ENCODE data around the gene DSCAML1. TPM values are rescaled to one million over a fixed set of nuclear protein-coding genes. Genes with fewer than 3 reads are reported as not detected.

Gene DSCAML1
- total RNA-seq, 2 experiments from 2014 or later, result not detected

- Histone ChIP-seq H3K9me3 (ENCODE audit: low read length) (no peaks in the 10 kb centered on the region), H3K36me3 (ENCODE audit: insufficient read depth, low read length) (no peaks in the 10 kb centered on the region), H3K27ac (ENCODE audit: low read depth, low read length, poor library complexity, severe bottlenecking) (no peak overlapping the region), H3K79me2 (ENCODE audit: insufficient read depth, low read depth, low read length) (no peaks in the 10 kb centered on the region), H4K20me1 (ENCODE audit: insufficient read depth, low read length) (no peaks in the 10 kb centered on the region), H2AFZ (ENCODE audit: low read length) (no peak overlapping the region), H3K4me3 (ENCODE audit: low read depth, low read length, poor library complexity, severe bottlenecking) (no peak overlapping the region), H3K4me1 (ENCODE audit: insufficient read depth, low read length, poor library complexity, severe bottlenecking) (no peaks in the 10 kb centered on the region), H3K9me2 (ENCODE audit: insufficient read depth, low read length) (no peaks in the 10 kb centered on the region), H3K4me2 (ENCODE audit: low read length) (no peak overlapping the region)
- CTCF ChIA-PET (ENCODE audit: unreplicated experiment), result no interaction called here
- intact Hi-C loops (cut with micrococcal nuclease; ENCODE audit: unreplicated experiment), result no loop called here
- TF ChIP-seq EZH2phosphoT487 (IDR thresholded peaks at IDR 0.05; ENCODE audit: borderline replicate concordance, low read depth, low read length), result no peak
- TF ChIP-seq, protein P1, sequence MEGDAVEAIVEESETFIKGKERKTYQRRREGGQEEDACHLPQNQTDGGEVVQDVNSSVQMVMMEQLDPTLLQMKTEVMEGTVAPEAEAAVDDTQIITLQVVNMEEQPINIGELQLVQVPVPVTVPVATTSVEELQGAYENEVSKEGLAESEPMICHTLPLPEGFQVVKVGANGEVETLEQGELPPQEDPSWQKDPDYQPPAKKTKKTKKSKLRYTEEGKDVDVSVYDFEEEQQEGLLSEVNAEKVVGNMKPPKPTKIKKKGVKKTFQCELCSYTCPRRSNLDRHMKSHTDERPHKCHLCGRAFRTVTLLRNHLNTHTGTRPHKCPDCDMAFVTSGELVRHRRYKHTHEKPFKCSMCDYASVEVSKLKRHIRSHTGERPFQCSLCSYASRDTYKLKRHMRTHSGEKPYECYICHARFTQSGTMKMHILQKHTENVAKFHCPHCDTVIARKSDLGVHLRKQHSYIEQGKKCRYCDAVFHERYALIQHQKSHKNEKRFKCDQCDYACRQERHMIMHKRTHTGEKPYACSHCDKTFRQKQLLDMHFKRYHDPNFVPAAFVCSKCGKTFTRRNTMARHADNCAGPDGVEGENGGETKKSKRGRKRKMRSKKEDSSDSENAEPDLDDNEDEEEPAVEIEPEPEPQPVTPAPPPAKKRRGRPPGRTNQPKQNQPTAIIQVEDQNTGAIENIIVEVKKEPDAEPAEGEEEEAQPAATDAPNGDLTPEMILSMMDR (conservative IDR thresholded peaks at IDR 0.05; ENCODE audit: low read length), result no peak
- POLR2A ChIA-PET, result no interaction called here
- DNase-seq (ENCODE audit: low spot score), result no peak
- no TSS peak for BruUV-seq (replicated peaks)
These were observed 294.3 kb downstream of the DSCAML1 start for GRCh38 chr11:117502779-117503100.

DNA sequence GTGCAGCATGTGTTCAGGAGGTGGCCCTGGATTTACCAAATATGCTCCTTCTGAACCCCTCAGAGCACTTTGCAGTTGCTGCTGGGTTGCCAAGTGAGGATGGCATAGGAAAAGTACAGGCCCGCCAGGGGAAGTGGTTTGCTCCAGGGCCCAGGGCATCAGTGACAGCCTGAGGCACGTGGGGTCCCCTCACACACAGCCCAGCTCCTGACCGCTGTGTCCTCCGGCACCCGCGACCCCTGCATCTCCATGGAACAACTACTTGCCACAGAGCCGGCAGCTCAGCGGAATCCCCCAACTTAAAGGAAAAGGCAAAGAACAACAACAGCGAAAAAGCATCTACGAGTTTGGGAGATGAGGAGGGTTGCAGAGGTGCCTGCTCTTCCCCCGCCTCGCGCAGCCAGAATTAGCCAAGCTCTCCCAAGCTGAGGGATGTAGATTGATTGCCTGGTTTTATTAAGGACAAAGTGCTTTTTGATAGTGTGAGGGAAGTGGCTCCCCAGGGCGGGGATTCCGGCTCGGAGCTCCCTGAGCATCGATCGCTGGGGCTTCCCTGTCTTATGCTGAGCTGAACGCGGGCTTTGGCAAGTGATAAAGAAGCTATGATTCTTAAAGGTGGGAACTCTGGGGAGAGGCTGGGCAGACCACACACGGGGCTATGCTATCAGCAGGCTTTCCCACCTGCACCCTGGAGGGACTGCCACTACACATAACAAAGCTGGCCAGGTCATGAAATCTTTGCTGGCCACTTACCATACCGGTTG is 294.8 kb downstream of the DSCAML1 start:
- intact Hi-C loops (cut with micrococcal nuclease; ENCODE audit: unreplicated experiment), result no loop called here
- Histone ChIP-seq H3K9me2 (ENCODE audit: insufficient read depth, low read length) (no peaks in the 10 kb centered on the region), H3K79me2 (ENCODE audit: insufficient read depth, low read depth, low read length) (no peaks in the 10 kb centered on the region), H3K4me3 (ENCODE audit: low read depth, low read length, poor library complexity, severe bottlenecking) (no peak overlapping the region), H4K20me1 (ENCODE audit: insufficient read depth, low read length) (no peaks in the 10 kb centered on the region), H3K27ac (ENCODE audit: low read depth, low read length, poor library complexity, severe bottlenecking) (no peak overlapping the region), H3K4me2 (ENCODE audit: low read length) (no peak overlapping the region), H3K36me3 (ENCODE audit: insufficient read depth, low read length) (no peaks in the 10 kb centered on the region), H3K9me3 (ENCODE audit: low read length) (no peaks in the 10 kb centered on the region), H2AFZ (ENCODE audit: low read length) (no peak overlapping the region), H3K4me1 (ENCODE audit: insufficient read depth, low read length, poor library complexity, severe bottlenecking) (no peaks in the 10 kb centered on the region)
- DNase-seq (ENCODE audit: low spot score), result no peak
- POLR2A ChIA-PET, result no interaction called here
- CTCF ChIA-PET (ENCODE audit: unreplicated experiment), result no interaction called here
- BruUV-seq (replicated peaks), result no TSS peak
- no peak for TF ChIP-seq EZH2phosphoT487 (IDR thresholded peaks at IDR 0.05; ENCODE audit: borderline replicate concordance, low read depth, low read length)
- TF ChIP-seq, protein P1 (conservative IDR thresholded peaks at IDR 0.05; ENCODE audit: low read length), result no peak

DNA sequence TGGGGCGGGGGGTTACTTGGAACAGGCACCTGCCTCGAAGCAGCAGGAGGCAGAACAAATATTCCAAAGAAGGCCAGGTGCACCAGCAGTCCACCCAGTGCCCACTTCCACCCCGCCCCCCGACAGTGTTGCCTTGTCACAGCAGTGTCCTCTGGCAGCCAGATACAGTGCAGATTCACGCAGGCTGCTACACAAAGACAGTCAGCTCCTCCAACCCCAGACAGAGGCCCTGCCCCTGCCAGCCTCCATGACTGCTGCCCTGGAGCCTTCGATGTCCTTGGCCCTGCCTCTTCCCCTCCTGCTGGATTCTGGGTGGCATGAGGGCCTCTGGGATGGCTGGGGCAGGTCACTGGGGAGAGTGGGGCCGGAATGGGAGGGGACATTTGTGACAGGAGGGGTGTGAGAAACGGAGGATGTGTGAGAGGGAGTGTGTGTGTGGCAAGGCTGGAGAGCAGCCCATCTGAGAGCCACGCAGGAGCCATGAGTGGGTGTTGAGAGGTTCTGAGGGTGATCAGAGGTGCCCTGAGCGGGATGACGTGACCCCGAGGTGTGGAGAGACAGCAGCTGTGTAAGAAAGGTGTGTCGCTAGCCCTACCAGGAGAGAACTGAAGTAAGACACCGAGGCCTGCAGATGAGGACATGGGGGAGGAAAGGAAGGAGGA is 295.6 kb downstream of the DSCAML1 start:
- Histone ChIP-seq H3K4me2 (ENCODE audit: low read length) (no peak overlapping the region), H3K9me3 (ENCODE audit: low read length) (no peaks in the 10 kb centered on the region), H4K20me1 (ENCODE audit: insufficient read depth, low read length) (no peaks in the 10 kb centered on the region), H3K4me3 (ENCODE audit: low read depth, low read length, poor library complexity, severe bottlenecking) (no peak overlapping the region), H3K27ac (ENCODE audit: low read depth, low read length, poor library complexity, severe bottlenecking) (no peak overlapping the region), H3K36me3 (ENCODE audit: insufficient read depth, low read length) (no peaks in the 10 kb centered on the region), H3K4me1 (ENCODE audit: insufficient read depth, low read length, poor library complexity, severe bottlenecking) (no peaks in the 10 kb centered on the region), H3K9me2 (ENCODE audit: insufficient read depth, low read length) (no peaks in the 10 kb centered on the region), H3K79me2 (ENCODE audit: insufficient read depth, low read depth, low read length) (no peaks in the 10 kb centered on the region), H2AFZ (ENCODE audit: low read length) (no peak overlapping the region)
- BruUV-seq (replicated peaks), result no TSS peak
- TF ChIP-seq EZH2phosphoT487 (IDR thresholded peaks at IDR 0.05; ENCODE audit: borderline replicate concordance, low read depth, low read length), result no peak
- TF ChIP-seq, protein P1 (conservative IDR thresholded peaks at IDR 0.05; ENCODE audit: low read length), result no peak
- intact Hi-C loops (cut with micrococcal nuclease; ENCODE audit: unreplicated experiment), result no loop called here
- no peak for DNase-seq (ENCODE audit: low spot score)
- CTCF ChIA-PET (ENCODE audit: unreplicated experiment), result no interaction called here
- POLR2A ChIA-PET, result no interaction called here

All from OCI-LY7 (cell line).